ENCODE data around the gene ESR2. TPM values are rescaled to one million over a fixed set of nuclear protein-coding genes. Genes with fewer than 3 reads are reported as not detected.
A peak's percentile ranks its signal among the peaks of the same experiment; 100 is the strongest.
"Not testable (repeated sequence)": the region's sequence is repeated elsewhere in the genome, so short reads cannot be mapped to it uniquely, and the experiment has no call there.

Gene ESR2
- total RNA-seq, 2 experiments from 2014 or later = 0.17 to 0.45 TPM

GRCh38 chr14:64118403-64118742 lies 175.8 kb downstream of the ESR2 start:
- Mint-ChIP-seq H3K4me1 (ENCODE audit: low read depth) (peaks cover 12% of the 10 kb centered on the region), H3K36me3 (peaks cover 25% of the 10 kb centered on the region)
- H3K27ac Mint-ChIP-seq, DNase-seq, H3K4me3 Mint-ChIP-seq, H3K27me3 Mint-ChIP-seq, CTCF ChIA-PET, H3K9me3 Mint-ChIP-seq, POLR2A ChIA-PET: not testable (repeated sequence)
- intact Hi-C loops (cut with micrococcal nuclease) = loop anchor here (5.0 kb wide), 1 partner anchor 59 kb away; no protein-coding TSS in a partner anchor

DNA sequence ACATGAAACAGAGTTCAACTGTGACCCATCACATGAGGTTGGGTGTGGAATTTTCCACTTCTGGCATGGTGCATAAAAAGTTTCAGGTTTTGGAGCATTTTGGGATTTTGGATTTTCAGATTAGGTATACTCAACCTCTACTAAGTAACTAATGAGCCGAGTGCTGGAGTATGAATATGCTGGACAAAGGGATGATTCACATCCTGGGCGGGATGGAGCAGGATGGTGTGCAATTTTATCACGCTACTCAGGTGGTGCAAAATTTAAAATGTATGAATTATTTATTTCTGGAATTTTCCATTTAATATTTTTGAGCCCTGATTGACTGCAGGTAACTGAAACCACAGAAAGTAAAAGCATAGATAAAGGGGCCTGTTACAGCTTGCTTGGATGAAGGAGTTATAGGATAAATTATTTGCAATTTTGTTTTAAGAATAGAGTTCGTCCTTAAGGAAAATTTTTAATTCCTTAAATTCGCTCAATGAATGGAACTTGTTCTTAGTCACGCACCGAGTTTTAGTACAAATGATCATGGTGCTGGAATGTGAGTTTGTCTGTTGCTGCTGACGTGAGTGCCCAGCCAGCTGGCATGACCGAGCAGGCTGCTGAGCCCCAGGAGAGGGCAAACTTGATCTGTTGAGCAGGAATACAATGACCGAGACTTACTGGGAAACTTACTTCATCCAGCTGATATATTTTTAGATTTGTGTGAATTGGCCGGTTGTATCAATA lies 176.3 kb downstream of the ESR2 start:
- Mint-ChIP-seq H3K36me3 (peaks cover 27% of the 10 kb centered on the region), H3K27me3 (no peaks in the 10 kb centered on the region), H3K9me3 (no peaks in the 10 kb centered on the region), H3K4me3 (no peak overlapping the region), H3K27ac (no peak overlapping the region), H3K4me1 (ENCODE audit: low read depth) (peaks cover 8% of the 10 kb centered on the region)
- DNase-seq = no peak
- ChIA-PET POLR2A (no interaction called here), CTCF (no interaction called here)
- intact Hi-C loops (cut with micrococcal nuclease) = loop anchor here (5.0 kb wide), 1 partner anchor 59 kb away; no protein-coding TSS in a partner anchor

DNA sequence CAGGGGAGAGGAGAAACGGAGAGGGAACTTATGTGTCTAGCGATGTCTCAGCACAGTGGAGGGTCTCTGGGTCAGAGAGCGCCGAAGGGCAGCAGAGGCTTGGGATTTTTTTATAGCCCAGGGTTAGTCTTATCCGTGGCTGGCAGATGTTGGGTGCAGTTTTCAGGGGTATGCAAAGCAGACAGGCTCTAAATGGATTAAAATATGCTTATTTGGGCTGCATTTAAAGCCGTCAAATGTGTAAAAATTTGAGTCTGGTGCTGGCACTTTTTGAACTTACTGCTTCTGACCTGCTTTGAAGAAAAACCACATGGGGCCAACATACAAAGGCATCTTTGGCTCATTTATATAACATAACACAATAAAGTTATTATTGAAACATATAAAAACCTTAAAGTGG lies 178.8 kb downstream of the ESR2 start:
- Mint-ChIP-seq H3K9me3 (no peaks in the 10 kb centered on the region), H3K36me3 (peaks cover 25% of the 10 kb centered on the region), H3K4me3 (no peak overlapping the region), H3K27ac (no peak overlapping the region), H3K4me1 (ENCODE audit: low read depth) (peaks cover 8% of the 10 kb centered on the region), H3K27me3 (no peaks in the 10 kb centered on the region)
- ChIA-PET POLR2A (no interaction called here), CTCF (no interaction called here)
- intact Hi-C loops (cut with micrococcal nuclease) = loop anchor here (5.0 kb wide), 1 partner anchor 62 kb away; no protein-coding TSS in a partner anchor
- DNase-seq = no peak

DNA sequence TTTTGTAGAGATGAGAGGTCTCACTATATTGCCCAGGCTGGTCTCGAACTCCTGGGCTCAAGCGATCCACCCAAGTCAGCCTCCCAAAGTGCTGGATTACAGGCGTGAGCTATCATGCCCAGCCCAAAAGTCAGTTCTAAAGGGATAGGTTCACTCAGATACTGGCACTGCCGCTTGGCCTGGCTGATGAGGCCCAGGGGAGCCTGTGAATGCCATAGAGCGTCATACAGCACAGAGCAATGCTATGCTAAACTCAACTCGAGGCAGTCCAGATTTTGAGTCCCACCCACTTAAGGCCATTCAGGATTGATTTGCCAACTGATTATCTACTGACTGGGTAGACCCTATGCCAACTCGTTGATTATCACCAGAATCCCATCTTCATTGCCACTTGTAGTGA lies 179.4 kb downstream of the ESR2 start:
- H3K27me3 Mint-ChIP-seq = no peaks in the 10 kb centered on the region
- peaks cover 8% of the 10 kb centered on the region for H3K4me1 Mint-ChIP-seq (ENCODE audit: low read depth)
- H3K4me3 Mint-ChIP-seq = no peak overlapping the region
- intact Hi-C loops (cut with micrococcal nuclease) = loop anchor here (5.0 kb wide), 1 partner anchor 63 kb away; no protein-coding TSS in a partner anchor
- DNase-seq = no peak
- no peaks in the 10 kb centered on the region for H3K9me3 Mint-ChIP-seq
- POLR2A ChIA-PET = no interaction called here
- CTCF ChIA-PET = no interaction called here
- H3K36me3 Mint-ChIP-seq = peaks cover 25% of the 10 kb centered on the region
- no peak overlapping the region for H3K27ac Mint-ChIP-seq

DNA sequence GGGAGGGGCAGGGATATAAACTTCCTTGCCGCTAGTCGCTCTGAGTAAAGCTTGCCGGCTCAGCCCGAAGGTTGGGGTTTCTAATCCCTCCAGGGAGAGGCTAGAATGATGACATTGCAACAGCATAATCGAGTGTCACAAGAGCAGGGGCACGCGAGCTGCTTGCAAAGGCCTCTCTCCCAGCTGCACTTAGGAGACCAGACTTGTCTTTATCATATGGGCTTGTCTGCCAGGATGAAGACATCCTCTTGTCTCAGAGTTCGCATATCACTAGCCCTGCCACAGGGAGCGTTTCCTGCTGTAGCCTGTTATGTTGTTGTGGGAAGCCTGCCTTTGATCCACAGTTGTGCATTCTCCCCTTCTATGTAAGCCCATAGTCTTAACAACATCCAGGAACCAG lies 180.0 kb downstream of the ESR2 start:
- H3K27ac Mint-ChIP-seq = no peak overlapping the region
- H3K4me1 Mint-ChIP-seq (ENCODE audit: low read depth) = peaks cover 2% of the 10 kb centered on the region
- H3K27me3 Mint-ChIP-seq = no peaks in the 10 kb centered on the region
- peaks cover 21% of the 10 kb centered on the region for H3K36me3 Mint-ChIP-seq
- DNase-seq = no peak
- CTCF ChIA-PET = no interaction called here
- POLR2A ChIA-PET = no interaction called here
- intact Hi-C loops (cut with micrococcal nuclease) = no loop called here
- H3K4me3 Mint-ChIP-seq = no peak overlapping the region
- H3K9me3 Mint-ChIP-seq = no peaks in the 10 kb centered on the region

- CTCF ChIA-PET = interaction anchor here (0.5 kb wide), 1 partner anchor 1175 kb away, joined by 3 read pairs; no protein-coding TSS in a partner anchor
- Mint-ChIP-seq H3K36me3 (peaks cover 21% of the 10 kb centered on the region), H3K4me1 (ENCODE audit: low read depth) (no peaks in the 10 kb centered on the region), H3K4me3 (no peak overlapping the region), H3K27me3 (no peaks in the 10 kb centered on the region), H3K27ac (no peak overlapping the region), H3K9me3 (no peaks in the 10 kb centered on the region)
- DNase-seq = no peak
- POLR2A ChIA-PET = no interaction called here
- intact Hi-C loops (cut with micrococcal nuclease) = no loop called here
These were observed 181.1 kb downstream of the ESR2 start for GRCh38 chr14:64112867-64113678.

DNA sequence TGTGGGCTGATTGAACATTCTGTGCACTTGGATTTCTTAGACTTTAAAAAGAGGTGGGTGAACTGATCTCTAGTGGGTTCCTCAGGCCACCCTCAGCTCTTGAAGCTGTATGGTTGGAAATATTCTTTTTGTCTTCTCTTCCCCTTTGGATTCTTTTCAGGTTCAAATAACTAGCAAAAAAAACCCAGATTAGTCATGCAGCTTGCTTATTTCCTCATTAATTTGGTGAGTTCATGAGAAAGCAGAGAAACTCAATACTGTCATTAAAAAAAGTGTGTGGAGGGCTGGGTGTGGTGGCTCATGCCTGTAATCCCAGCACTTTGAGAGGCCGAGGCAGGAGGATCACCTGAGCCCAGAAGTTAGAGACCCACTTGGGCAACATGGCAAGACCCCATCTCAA lies 183.4 kb downstream of the ESR2 start:
- POLR2A ChIA-PET = no interaction called here
- CTCF ChIA-PET = no interaction called here
- H3K36me3 Mint-ChIP-seq = peaks cover 23% of the 10 kb centered on the region
- no peaks in the 10 kb centered on the region for H3K27me3 Mint-ChIP-seq
- no peak overlapping the region for H3K4me3 Mint-ChIP-seq
- H3K9me3 Mint-ChIP-seq = no peaks in the 10 kb centered on the region
- H3K27ac Mint-ChIP-seq = no peak overlapping the region
- intact Hi-C loops (cut with micrococcal nuclease) = no loop called here
- H3K4me1 Mint-ChIP-seq (ENCODE audit: low read depth) = no peaks in the 10 kb centered on the region
- no peak for DNase-seq

DNA sequence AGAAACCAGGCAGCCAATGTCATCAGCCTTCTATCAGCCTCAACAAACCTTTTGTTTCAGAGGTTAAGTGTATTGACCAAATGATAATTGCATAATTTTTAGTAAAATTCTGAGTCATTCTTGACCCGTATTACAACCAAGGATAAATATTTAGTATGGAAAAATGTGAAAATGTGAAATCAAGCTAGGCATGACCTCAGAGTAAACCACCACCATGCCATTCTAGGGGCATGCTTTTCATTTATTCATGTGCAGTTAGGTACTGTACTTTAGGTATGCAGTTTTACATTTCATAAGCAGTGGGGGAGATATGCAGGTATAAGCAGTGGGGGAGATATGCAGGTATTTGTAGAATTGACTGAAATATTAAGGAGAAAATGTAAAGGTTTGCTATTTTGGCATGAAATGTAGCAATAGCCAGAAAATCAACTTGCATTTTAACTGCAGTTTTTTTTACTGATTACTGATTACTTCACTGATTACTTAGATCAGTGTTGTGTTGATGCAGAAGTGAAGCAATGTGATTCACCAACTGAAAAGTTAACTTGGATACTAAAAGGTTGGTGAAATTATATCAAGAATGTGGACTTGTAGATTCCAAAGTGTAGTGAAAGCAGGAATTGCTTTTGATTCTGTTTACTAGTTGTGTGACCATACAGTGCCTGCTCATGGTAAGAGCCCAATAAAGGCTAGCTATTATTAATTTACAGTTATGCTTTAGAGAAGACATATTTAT lies 184.2 kb downstream of the ESR2 start:
- H3K4me3 Mint-ChIP-seq = no peak overlapping the region
- no peak overlapping the region for H3K27ac Mint-ChIP-seq
- H3K27me3 Mint-ChIP-seq = no peaks in the 10 kb centered on the region
- intact Hi-C loops (cut with micrococcal nuclease) = no loop called here
- peaks cover 20% of the 10 kb centered on the region for H3K36me3 Mint-ChIP-seq
- no peaks in the 10 kb centered on the region for H3K4me1 Mint-ChIP-seq (ENCODE audit: low read depth)
- H3K9me3 Mint-ChIP-seq = no peaks in the 10 kb centered on the region
- CTCF ChIA-PET = interaction anchor here (0.6 kb wide), 1 partner anchor 96 kb away, joined by 4 read pairs; no protein-coding TSS in a partner anchor
- DNase-seq = no peak
- POLR2A ChIA-PET = no interaction called here

GRCh38 chr14:64107438-64107837 lies 186.7 kb downstream of the ESR2 start:
- intact Hi-C loops (cut with micrococcal nuclease) = no loop called here
- DNase-seq = no peak
- no peaks in the 10 kb centered on the region for H3K27me3 Mint-ChIP-seq
- no peaks in the 10 kb centered on the region for H3K9me3 Mint-ChIP-seq
- POLR2A ChIA-PET = no interaction called here
- H3K4me1 Mint-ChIP-seq (ENCODE audit: low read depth) = no peaks in the 10 kb centered on the region
- CTCF ChIA-PET = interaction anchor here (1.1 kb wide), 1 partner anchor 196 kb away, joined by 4 read pairs; no protein-coding TSS in a partner anchor
- no peak overlapping the region for H3K4me3 Mint-ChIP-seq
- no peak overlapping the region for H3K27ac Mint-ChIP-seq
- peaks cover 24% of the 10 kb centered on the region for H3K36me3 Mint-ChIP-seq

GRCh38 chr14:64098120-64098519 lies 196.1 kb downstream of the ESR2 start:
- ChIA-PET POLR2A (no interaction called here), CTCF (interaction anchor here (1.1 kb wide), 1 partner anchor 87 kb away, joined by 3 read pairs; no protein-coding TSS in a partner anchor)
- Mint-ChIP-seq H3K36me3 (peaks cover 33% of the 10 kb centered on the region), H3K27me3 (no peaks in the 10 kb centered on the region), H3K4me3 (no peak overlapping the region), H3K9me3 (no peaks in the 10 kb centered on the region), H3K27ac (no peak overlapping the region), H3K4me1 (ENCODE audit: low read depth) (peaks cover 7% of the 10 kb centered on the region)
- DNase-seq = no peak
- intact Hi-C loops (cut with micrococcal nuclease) = no loop called here

- peaks cover 7% of the 10 kb centered on the region for H3K4me1 Mint-ChIP-seq (ENCODE audit: low read depth)
- H3K27me3 Mint-ChIP-seq = no peaks in the 10 kb centered on the region
- POLR2A ChIA-PET = no interaction called here
- H3K4me3 Mint-ChIP-seq = no peak overlapping the region
- DNase-seq = peak; percentile 31
- CTCF ChIA-PET = no interaction called here
- H3K9me3 Mint-ChIP-seq = no peaks in the 10 kb centered on the region
- H3K36me3 Mint-ChIP-seq = peaks cover 34% of the 10 kb centered on the region
- H3K27ac Mint-ChIP-seq = no peak overlapping the region
- intact Hi-C loops (cut with micrococcal nuclease) = no loop called here
These were observed 198.6 kb downstream of the ESR2 start for GRCh38 chr14:64095620-64096019.

DNA sequence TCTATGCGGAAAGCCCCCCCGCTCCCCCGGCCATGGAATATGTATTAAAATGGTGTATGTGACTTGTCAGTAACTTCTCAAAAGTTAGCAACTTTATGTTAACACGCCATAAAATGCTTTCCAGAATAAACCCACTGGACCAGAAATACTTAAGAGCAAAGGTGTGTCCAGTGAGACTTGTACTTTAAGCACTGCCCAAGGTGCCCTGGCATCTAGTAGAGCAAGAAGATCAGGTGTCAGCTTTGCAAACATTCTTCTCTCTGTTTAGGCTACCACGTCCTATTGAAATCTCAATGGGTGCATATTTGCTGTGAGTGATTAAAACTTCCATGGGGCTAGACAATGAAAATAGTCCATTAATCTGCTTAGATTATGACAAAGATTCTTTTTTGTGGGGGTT lies 201.2 kb downstream of the ESR2 start:
- ChIA-PET CTCF (interaction anchor here (0.6 kb wide), 1 partner anchor 27 kb away, joined by 3 read pairs; no protein-coding TSS in a partner anchor), POLR2A (no interaction called here)
- Mint-ChIP-seq H3K27me3 (no peaks in the 10 kb centered on the region), H3K4me1 (ENCODE audit: low read depth) (peaks cover 7% of the 10 kb centered on the region), H3K27ac (no peak overlapping the region), H3K36me3 (peaks cover 22% of the 10 kb centered on the region), H3K9me3 (no peaks in the 10 kb centered on the region), H3K4me3 (no peak overlapping the region)
- DNase-seq = no peak
- intact Hi-C loops (cut with micrococcal nuclease) = no loop called here

All from activated CD4-positive, alpha-beta memory T cell treated with anti-CD3 and anti-CD28 coated beads for 36 hours (primary cell).